ENCODE measurements around the gene CYTH4. TPM values are rescaled to one million over a fixed set of nuclear protein-coding genes. Genes with fewer than 3 reads are reported as not detected.
"Not testable (repeated sequence)": the region's sequence is repeated elsewhere in the genome, so short reads cannot be mapped to it uniquely, and the experiment has no call there.

The CYTH4 gene
- total and polyA plus RNA-seq, 4 donors: 1.9 to 9.9 (median 5.9) TPM

- peaks cover 23 to 40% (median 30%) of the 10 kb centered on the region in 4 donors for H3K4me1 ChIP-seq (ENCODE audit: control insufficient read depth in 4 of 4, insufficient read depth in 4 of 4, low read length in 3 of 4)
- H3K36me3 ChIP-seq (ENCODE audit: control insufficient read depth in 4 of 4, insufficient read depth in 3 of 4, low read depth in 1 of 4, low read length in 3 of 4): no peaks in the 10 kb centered on the region
- H3K9me3 ChIP-seq (ENCODE audit: control insufficient read depth in 4 of 4, low read length in 3 of 4): no peaks in the 10 kb centered on the region
- no peak for DNase-seq (ENCODE audit: low spot score)
- no peak overlapping the region for H3K4me3 ChIP-seq (ENCODE audit: low read depth in 1 of 3, low read length in 3 of 3)
- H3K9ac ChIP-seq (ENCODE audit: low read depth in 1 of 2, low read length in 2 of 2): no peak overlapping the region
- 94% methylated on average over 8 of the region's 8 CpGs for WGBS
- no peak for TF ChIP-seq EGR1 (IDR thresholded peaks at IDR 0.05; ENCODE audit: low read depth in 2 of 2)
- no peak for TF ChIP-seq SP1 (IDR thresholded peaks at IDR 0.05)
- TF ChIP-seq TAF1 (conservative IDR thresholded peaks at IDR 0.05): no peak
- TF ChIP-seq HNF4G (IDR thresholded peaks at IDR 0.05): no peak
- no peak for TF ChIP-seq RAD21 (IDR thresholded peaks at IDR 0.05)
- H3K27ac ChIP-seq (ENCODE audit: low read depth in 1 of 2, low read length in 2 of 2): no peak overlapping the region
- H3K27me3 ChIP-seq (ENCODE audit: control insufficient read depth in 4 of 4, insufficient read depth in 4 of 4, low read length in 3 of 4): peaks cover 0 to 6% (median under 1%) of the 10 kb centered on the region in 4 donors
Measured at GRCh38 chr22:37328017-37328416, 45.7 kb downstream of the CYTH4 start.

DNA sequence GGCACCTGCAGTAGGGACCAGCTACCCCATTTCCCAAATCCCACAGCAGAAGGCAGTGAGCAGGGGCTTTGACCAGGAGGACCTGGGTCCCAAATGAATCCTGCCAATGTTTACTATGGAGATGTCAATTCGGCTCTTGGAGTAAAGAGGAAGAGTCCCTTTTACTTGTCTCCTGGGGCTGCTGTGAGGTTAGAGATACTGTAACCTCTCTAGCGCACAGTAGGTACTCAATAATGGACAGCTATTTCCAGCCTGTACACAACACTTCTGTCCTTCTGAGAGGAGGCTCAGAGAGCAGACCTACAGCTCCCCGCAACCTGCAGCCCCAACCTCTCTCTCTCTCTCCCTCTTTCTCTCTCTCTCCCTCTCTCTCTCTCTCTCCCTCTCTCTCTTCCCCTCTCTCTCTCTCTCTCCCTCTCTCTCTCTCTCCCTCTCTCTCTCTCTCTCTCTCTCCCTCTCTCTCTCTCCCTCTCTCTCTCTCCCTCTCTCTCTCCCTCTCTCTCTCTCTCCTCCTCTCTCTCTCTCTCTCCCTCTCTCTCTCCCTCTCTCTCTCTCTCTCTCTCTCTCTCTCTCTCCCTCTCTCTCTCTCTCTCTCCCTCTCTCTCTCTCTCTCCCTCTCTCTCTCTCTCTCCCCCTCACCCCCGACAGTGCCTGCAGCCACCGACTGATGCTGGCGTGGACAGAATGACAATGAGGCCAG lies 46.4 kb downstream of the CYTH4 start:
- peaks cover 20 to 34% (median 29%) of the 10 kb centered on the region in 4 donors for H3K4me1 ChIP-seq (ENCODE audit: control insufficient read depth in 4 of 4, insufficient read depth in 4 of 4, low read length in 3 of 4)
- 77% methylated on average over 6 of the region's 6 CpGs for WGBS
- H3K27me3 ChIP-seq (ENCODE audit: control insufficient read depth in 4 of 4, insufficient read depth in 4 of 4, low read length in 3 of 4); H3K9me3 ChIP-seq (ENCODE audit: control insufficient read depth in 4 of 4, low read length in 3 of 4); H3K27ac ChIP-seq (ENCODE audit: low read depth in 1 of 2, low read length in 2 of 2); H3K4me3 ChIP-seq (ENCODE audit: low read depth in 1 of 3, low read length in 3 of 3); H3K9ac ChIP-seq (ENCODE audit: low read depth in 1 of 2, low read length in 2 of 2); DNase-seq (ENCODE audit: low spot score); H3K36me3 ChIP-seq (ENCODE audit: control insufficient read depth in 4 of 4, insufficient read depth in 3 of 4, low read depth in 1 of 4, low read length in 3 of 4): not testable (repeated sequence)

GRCh38 chr22:37329238-37330140 lies 47.2 kb downstream of the CYTH4 start:
- no peak overlapping the region for H3K4me3 ChIP-seq (ENCODE audit: low read depth in 1 of 3, low read length in 3 of 3)
- no peak overlapping the region for H3K9ac ChIP-seq (ENCODE audit: low read depth in 1 of 2, low read length in 2 of 2)
- no peaks in the 10 kb centered on the region for H3K9me3 ChIP-seq (ENCODE audit: control insufficient read depth in 4 of 4, low read length in 3 of 4)
- no peak for TF ChIP-seq ZBTB33 (IDR thresholded peaks at IDR 0.05)
- TF ChIP-seq JUND (IDR thresholded peaks at IDR 0.05): no peak
- TF ChIP-seq EGR1 (IDR thresholded peaks at IDR 0.05; ENCODE audit: low read depth in 2 of 2): no peak
- TF ChIP-seq, protein P1, sequence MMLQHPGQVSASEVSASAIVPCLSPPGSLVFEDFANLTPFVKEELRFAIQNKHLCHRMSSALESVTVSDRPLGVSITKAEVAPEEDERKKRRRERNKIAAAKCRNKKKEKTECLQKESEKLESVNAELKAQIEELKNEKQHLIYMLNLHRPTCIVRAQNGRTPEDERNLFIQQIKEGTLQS (IDR thresholded peaks at IDR 0.05): no peak
- no peak for TF ChIP-seq FOXA1 (IDR thresholded peaks at IDR 0.05)
- TF ChIP-seq CTCF (IDR thresholded peaks at IDR 0.05; ENCODE audit: low read depth, low read length, missing input control): no peak
- no peak for TF ChIP-seq GABPA (IDR thresholded peaks at IDR 0.05 in 1 of 2, conservative IDR thresholded peaks at IDR 0.05 in 1 of 2)
- TF ChIP-seq TAF1 (conservative IDR thresholded peaks at IDR 0.05): no peak
- TF ChIP-seq RXRA (IDR thresholded peaks at IDR 0.05): no peak
- no peak for TF ChIP-seq RAD21 (IDR thresholded peaks at IDR 0.05)
- TF ChIP-seq, protein P2, sequence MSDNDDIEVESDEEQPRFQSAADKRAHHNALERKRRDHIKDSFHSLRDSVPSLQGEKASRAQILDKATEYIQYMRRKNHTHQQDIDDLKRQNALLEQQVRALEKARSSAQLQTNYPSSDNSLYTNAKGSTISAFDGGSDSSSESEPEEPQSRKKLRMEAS (IDR thresholded peaks at IDR 0.05): no peak
- TF ChIP-seq NR2F2 (IDR thresholded peaks at IDR 0.05): no peak
- TF ChIP-seq SP1 (IDR thresholded peaks at IDR 0.05): no peak
- no peak for TF ChIP-seq HNF4G (IDR thresholded peaks at IDR 0.05)
- TF ChIP-seq FOXA2 (IDR thresholded peaks at IDR 0.05): no peak
- TF ChIP-seq HNF4A (conservative IDR thresholded peaks at IDR 0.05): no peak
- TF ChIP-seq, protein P3, sequence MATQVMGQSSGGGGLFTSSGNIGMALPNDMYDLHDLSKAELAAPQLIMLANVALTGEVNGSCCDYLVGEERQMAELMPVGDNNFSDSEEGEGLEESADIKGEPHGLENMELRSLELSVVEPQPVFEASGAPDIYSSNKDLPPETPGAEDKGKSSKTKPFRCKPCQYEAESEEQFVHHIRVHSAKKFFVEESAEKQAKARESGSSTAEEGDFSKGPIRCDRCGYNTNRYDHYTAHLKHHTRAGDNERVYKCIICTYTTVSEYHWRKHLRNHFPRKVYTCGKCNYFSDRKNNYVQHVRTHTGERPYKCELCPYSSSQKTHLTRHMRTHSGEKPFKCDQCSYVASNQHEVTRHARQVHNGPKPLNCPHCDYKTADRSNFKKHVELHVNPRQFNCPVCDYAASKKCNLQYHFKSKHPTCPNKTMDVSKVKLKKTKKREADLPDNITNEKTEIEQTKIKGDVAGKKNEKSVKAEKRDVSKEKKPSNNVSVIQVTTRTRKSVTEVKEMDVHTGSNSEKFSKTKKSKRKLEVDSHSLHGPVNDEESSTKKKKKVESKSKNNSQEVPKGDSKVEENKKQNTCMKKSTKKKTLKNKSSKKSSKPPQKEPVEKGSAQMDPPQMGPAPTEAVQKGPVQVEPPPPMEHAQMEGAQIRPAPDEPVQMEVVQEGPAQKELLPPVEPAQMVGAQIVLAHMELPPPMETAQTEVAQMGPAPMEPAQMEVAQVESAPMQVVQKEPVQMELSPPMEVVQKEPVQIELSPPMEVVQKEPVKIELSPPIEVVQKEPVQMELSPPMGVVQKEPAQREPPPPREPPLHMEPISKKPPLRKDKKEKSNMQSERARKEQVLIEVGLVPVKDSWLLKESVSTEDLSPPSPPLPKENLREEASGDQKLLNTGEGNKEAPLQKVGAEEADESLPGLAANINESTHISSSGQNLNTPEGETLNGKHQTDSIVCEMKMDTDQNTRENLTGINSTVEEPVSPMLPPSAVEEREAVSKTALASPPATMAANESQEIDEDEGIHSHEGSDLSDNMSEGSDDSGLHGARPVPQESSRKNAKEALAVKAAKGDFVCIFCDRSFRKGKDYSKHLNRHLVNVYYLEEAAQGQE (IDR thresholded peaks at IDR 0.05): no peak
- TF ChIP-seq YY1 (IDR thresholded peaks at IDR 0.05): no peak
- no peaks in the 10 kb centered on the region for H3K36me3 ChIP-seq (ENCODE audit: control insufficient read depth in 4 of 4, insufficient read depth in 3 of 4, low read depth in 1 of 4, low read length in 3 of 4)
- no peak for DNase-seq (ENCODE audit: low spot score)
- H3K27me3 ChIP-seq (ENCODE audit: control insufficient read depth in 4 of 4, insufficient read depth in 4 of 4, low read length in 3 of 4): peaks cover 0 to 12% (median 2%) of the 10 kb centered on the region in 4 donors
- H3K4me1 ChIP-seq (ENCODE audit: control insufficient read depth in 4 of 4, insufficient read depth in 4 of 4, low read length in 3 of 4): peaks cover 12 to 26% (median 22%) of the 10 kb centered on the region in 4 donors
- H3K27ac ChIP-seq (ENCODE audit: low read depth in 1 of 2, low read length in 2 of 2): no peak overlapping the region
- 84% methylated on average over 14 of the region's 14 CpGs for WGBS
